Measurements from ENCODE around the gene SMIM11.
"Not testable (repeated sequence)": the region's sequence is repeated elsewhere in the genome, so short reads cannot be mapped to it uniquely, and the experiment has no call there.

Gene SMIM11

GRCh38 chr21:34427339-34427738 is 52.0 kb downstream of the SMIM11 start:
- DNase-seq, result not testable (repeated sequence)

- not testable (repeated sequence) for DNase-seq
Measured at GRCh38 chr21:34428441-34428840, 53.1 kb downstream of the SMIM11 start.

GRCh38 chr21:34429710-34430109 is 54.4 kb downstream of the SMIM11 start:
- not testable (repeated sequence) for DNase-seq

All from NCI-H1105 treated with DMSO at 0.1 percent for 48 hours (cell line).